ENCODE results near the gene CACNA2D3.

Gene CACNA2D3

DNA sequence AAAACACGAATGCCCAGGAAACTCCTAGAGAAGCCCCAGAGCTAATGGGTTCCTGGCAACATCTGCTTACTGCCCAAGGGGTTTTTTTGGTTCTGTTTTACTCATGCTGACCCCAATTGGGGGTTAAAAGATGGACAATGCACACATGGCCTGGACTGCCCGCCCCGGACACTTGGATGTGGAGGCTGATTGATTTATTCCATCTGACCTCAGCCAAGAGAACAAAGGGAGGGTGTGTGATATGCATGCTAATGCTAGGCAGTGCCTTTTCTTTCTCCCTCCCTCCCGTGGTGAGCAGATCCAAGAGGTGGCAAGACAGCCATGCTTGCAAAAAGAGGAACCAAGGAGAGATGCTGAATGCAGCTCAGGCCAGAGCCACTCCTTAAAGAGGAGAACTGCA, 808.8 kb downstream of the CACNA2D3 start:
- H3K27ac ChIP-seq (ENCODE audit: low read depth, low read length), result no peak overlapping the region
- no peaks in the 10 kb centered on the region for H3K36me3 ChIP-seq (ENCODE audit: low read length)
- no peaks in the 10 kb centered on the region for H3K9me3 ChIP-seq (ENCODE audit: insufficient read depth, low read length)
- H3K9ac ChIP-seq (ENCODE audit: low read length), result no peak overlapping the region
- H2AFZ ChIP-seq (ENCODE audit: low read depth, low read length, severe bottlenecking), result no peak overlapping the region
- no peaks in the 10 kb centered on the region for H3K79me2 ChIP-seq (ENCODE audit: insufficient read depth, low read length)
- TF ChIP-seq, protein P1, sequence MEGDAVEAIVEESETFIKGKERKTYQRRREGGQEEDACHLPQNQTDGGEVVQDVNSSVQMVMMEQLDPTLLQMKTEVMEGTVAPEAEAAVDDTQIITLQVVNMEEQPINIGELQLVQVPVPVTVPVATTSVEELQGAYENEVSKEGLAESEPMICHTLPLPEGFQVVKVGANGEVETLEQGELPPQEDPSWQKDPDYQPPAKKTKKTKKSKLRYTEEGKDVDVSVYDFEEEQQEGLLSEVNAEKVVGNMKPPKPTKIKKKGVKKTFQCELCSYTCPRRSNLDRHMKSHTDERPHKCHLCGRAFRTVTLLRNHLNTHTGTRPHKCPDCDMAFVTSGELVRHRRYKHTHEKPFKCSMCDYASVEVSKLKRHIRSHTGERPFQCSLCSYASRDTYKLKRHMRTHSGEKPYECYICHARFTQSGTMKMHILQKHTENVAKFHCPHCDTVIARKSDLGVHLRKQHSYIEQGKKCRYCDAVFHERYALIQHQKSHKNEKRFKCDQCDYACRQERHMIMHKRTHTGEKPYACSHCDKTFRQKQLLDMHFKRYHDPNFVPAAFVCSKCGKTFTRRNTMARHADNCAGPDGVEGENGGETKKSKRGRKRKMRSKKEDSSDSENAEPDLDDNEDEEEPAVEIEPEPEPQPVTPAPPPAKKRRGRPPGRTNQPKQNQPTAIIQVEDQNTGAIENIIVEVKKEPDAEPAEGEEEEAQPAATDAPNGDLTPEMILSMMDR (IDR thresholded peaks at IDR 0.05; ENCODE audit: insufficient read depth, low read length, poor library complexity, severe bottlenecking), result no peak
- TF ChIP-seq EZH2phosphoT487 (conservative IDR thresholded peaks at IDR 0.05; ENCODE audit: low read length), result no peak
- no peak overlapping the region for H3K4me2 ChIP-seq (ENCODE audit: low read depth, low read length, poor library complexity, severe bottlenecking)
- no peaks in the 10 kb centered on the region for H3K27me3 ChIP-seq (ENCODE audit: low read length)
- no peaks in the 10 kb centered on the region for H3K9me2 ChIP-seq (replicated peaks; ENCODE audit: insufficient read depth, low read length)
- no peaks in the 10 kb centered on the region for H4K20me1 ChIP-seq (ENCODE audit: low read depth, low read length)
- no peak overlapping the region for H3K4me3 ChIP-seq (ENCODE audit: insufficient read depth, low read length, poor library complexity, severe bottlenecking)
- no peaks in the 10 kb centered on the region for H3F3A ChIP-seq (ENCODE audit: insufficient read depth)

- H3K27me3 ChIP-seq (ENCODE audit: low read length), result no peaks in the 10 kb centered on the region
- no peak overlapping the region for H2AFZ ChIP-seq (ENCODE audit: low read depth, low read length, severe bottlenecking)
- H3K4me3 ChIP-seq (ENCODE audit: insufficient read depth, low read length, poor library complexity, severe bottlenecking), result no peak overlapping the region
- H3F3A ChIP-seq (ENCODE audit: insufficient read depth), result no peaks in the 10 kb centered on the region
- no peak overlapping the region for H3K27ac ChIP-seq (ENCODE audit: low read depth, low read length)
- H3K79me2 ChIP-seq (ENCODE audit: insufficient read depth, low read length), result no peaks in the 10 kb centered on the region
- H3K9me2 ChIP-seq (replicated peaks; ENCODE audit: insufficient read depth, low read length), result no peaks in the 10 kb centered on the region
- no peaks in the 10 kb centered on the region for H3K36me3 ChIP-seq (ENCODE audit: low read length)
- H3K9me3 ChIP-seq (ENCODE audit: insufficient read depth, low read length), result no peaks in the 10 kb centered on the region
- H3K9ac ChIP-seq (ENCODE audit: low read length), result no peak overlapping the region
- TF ChIP-seq EZH2phosphoT487 (conservative IDR thresholded peaks at IDR 0.05; ENCODE audit: low read length), result no peak
- TF ChIP-seq, protein P1 (IDR thresholded peaks at IDR 0.05; ENCODE audit: insufficient read depth, low read length, poor library complexity, severe bottlenecking), result no peak
- H4K20me1 ChIP-seq (ENCODE audit: low read depth, low read length), result no peaks in the 10 kb centered on the region
- H3K4me2 ChIP-seq (ENCODE audit: low read depth, low read length, poor library complexity, severe bottlenecking), result no peak overlapping the region
Measured at GRCh38 chr3:54932606-54933005, 810.3 kb downstream of the CACNA2D3 start.

DNA sequence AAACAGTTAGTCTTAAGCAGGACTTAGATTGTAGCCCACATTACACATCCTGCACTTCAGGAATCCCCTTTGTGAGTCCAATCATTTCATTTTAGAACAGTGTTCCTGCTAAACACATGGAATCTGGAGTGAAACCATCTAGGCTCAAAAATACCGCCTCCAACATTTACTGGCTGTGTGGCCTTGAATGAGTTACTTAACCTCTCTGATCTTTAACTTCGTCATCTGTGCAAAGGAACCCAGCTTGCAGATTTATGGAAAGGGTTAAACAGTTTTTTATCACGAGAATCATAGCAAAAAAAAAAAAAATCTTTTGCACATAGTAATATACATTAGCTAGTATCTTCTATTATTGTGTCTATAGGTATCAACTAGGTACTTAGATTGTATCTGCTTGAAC, 813.5 kb downstream of the CACNA2D3 start:
- H3K9me3 ChIP-seq (ENCODE audit: insufficient read depth, low read length), result no peaks in the 10 kb centered on the region
- no peaks in the 10 kb centered on the region for H3F3A ChIP-seq (ENCODE audit: insufficient read depth)
- H2AFZ ChIP-seq (ENCODE audit: low read depth, low read length, severe bottlenecking), result no peak overlapping the region
- no peaks in the 10 kb centered on the region for H3K27me3 ChIP-seq (ENCODE audit: low read length)
- H3K4me2 ChIP-seq (ENCODE audit: low read depth, low read length, poor library complexity, severe bottlenecking), result no peak overlapping the region
- H3K27ac ChIP-seq (ENCODE audit: low read depth, low read length), result no peak overlapping the region
- no peak for TF ChIP-seq EZH2phosphoT487 (conservative IDR thresholded peaks at IDR 0.05; ENCODE audit: low read length)
- no peaks in the 10 kb centered on the region for H3K9me2 ChIP-seq (replicated peaks; ENCODE audit: insufficient read depth, low read length)
- no peaks in the 10 kb centered on the region for H3K79me2 ChIP-seq (ENCODE audit: insufficient read depth, low read length)
- no peaks in the 10 kb centered on the region for H3K36me3 ChIP-seq (ENCODE audit: low read length)
- H4K20me1 ChIP-seq (ENCODE audit: low read depth, low read length), result no peaks in the 10 kb centered on the region
- H3K9ac ChIP-seq (ENCODE audit: low read length), result no peak overlapping the region
- no peak overlapping the region for H3K4me3 ChIP-seq (ENCODE audit: insufficient read depth, low read length, poor library complexity, severe bottlenecking)

DNA sequence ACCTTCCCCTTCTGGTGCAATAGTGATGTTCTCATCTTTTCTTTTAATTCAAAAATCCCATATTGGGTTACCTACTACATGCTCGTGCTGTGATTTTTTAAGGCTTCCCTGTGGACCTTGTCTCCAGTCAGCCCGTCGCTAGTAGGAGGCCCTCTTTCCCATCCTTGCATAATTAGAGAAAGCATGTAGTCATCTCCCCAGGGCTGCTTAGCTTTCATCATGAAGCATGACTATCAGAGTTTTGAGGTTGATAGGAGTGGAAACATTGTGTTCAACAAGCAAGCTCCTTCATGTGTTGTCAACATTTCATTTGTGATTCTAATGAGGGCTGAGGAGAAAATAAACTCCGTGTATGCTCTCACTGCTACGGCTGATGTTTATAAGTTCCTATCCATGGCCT, 814.2 kb downstream of the CACNA2D3 start:
- Histone ChIP-seq H3K27me3 (ENCODE audit: low read length) (no peaks in the 10 kb centered on the region), H4K20me1 (ENCODE audit: low read depth, low read length) (no peaks in the 10 kb centered on the region), H3K4me2 (ENCODE audit: low read depth, low read length, poor library complexity, severe bottlenecking) (no peak overlapping the region)

More for the DNA sequence above, 814.2 kb downstream of the CACNA2D3 start:
- no peak overlapping the region for H2AFZ ChIP-seq (ENCODE audit: low read depth, low read length, severe bottlenecking)
- no peaks in the 10 kb centered on the region for H3F3A ChIP-seq (ENCODE audit: insufficient read depth)
- no peak overlapping the region for H3K4me3 ChIP-seq (ENCODE audit: insufficient read depth, low read length, poor library complexity, severe bottlenecking)
- no peaks in the 10 kb centered on the region for H3K9me3 ChIP-seq (ENCODE audit: insufficient read depth, low read length)
- no peak overlapping the region for H3K9ac ChIP-seq (ENCODE audit: low read length)
- H3K27ac ChIP-seq (ENCODE audit: low read depth, low read length), result no peak overlapping the region
- TF ChIP-seq, protein P1 (IDR thresholded peaks at IDR 0.05; ENCODE audit: insufficient read depth, low read length, poor library complexity, severe bottlenecking), result no peak
- no peak for TF ChIP-seq EZH2phosphoT487 (conservative IDR thresholded peaks at IDR 0.05; ENCODE audit: low read length)
- no peaks in the 10 kb centered on the region for H3K36me3 ChIP-seq (ENCODE audit: low read length)
- no peaks in the 10 kb centered on the region for H3K9me2 ChIP-seq (replicated peaks; ENCODE audit: insufficient read depth, low read length)
- no peaks in the 10 kb centered on the region for H3K79me2 ChIP-seq (ENCODE audit: insufficient read depth, low read length)

Measured in SU-DHL-6 (cell line).